GM18517 (cell line): ENCODE data around the gene NAGK.
A peak's percentile ranks its signal among the peaks of the same experiment; 100 is the strongest.
"Not testable (repeated sequence)": the region's sequence is repeated elsewhere in the genome, so short reads cannot be mapped to it uniquely, and the experiment has no call there.

Experiments used
- ATAC-seq: cut with Tn5 transposase; IDR thresholded peaks from one replicate; pipeline ENCODE4 v1.9.1; 2021; ENCODE audit warnings: mild to moderate bottlenecking, moderate library complexity; ENCODE audit not compliant: unreplicated experiment

Gene NAGK

DNA sequence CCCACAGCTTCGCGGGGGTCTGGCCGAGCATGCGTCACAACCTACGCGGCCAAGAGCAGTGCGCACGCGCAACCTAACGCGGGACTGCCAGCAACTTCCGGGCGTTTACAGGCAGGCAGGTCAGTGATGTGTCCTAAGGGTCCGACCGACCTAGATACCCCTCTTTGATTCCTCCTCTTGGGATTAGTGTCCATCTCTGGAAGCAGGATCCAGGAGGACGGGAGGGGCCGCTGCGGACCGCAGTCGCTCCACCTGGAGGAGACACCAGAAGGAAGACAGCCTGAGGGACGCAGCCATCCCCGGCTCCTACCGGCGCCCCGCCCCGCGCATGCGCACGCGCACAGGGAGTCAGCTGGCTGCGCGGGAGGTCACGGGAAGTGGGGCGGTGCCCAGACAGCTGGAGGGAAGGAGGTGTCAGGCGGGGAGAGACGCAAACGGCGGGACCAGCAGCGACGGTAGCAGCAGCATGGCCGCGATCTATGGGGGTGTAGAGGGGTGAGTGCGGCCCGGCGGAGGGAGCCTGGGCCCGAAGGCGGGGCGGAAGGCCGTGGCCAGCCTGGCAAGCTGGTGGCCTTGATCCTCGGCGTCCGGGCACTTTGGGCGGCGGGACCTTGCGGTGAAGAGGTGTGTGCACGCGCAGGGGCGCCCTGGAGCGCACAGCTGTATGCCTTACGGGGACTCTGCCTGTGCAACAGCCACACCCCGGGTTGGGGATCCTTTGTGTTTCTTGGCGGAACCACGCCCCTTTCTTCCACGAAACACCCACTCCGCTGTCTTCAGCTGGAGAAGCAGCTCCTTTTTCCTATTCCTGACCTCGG, at the start of gene NAGK:
TSS of gene NAGK (plus strand) at position 431 of the 818 bp plus-strand sequence. CDS start at position 467, 36 bp downstream.
- peak; percentile 58 for ATAC-seq

DNA sequence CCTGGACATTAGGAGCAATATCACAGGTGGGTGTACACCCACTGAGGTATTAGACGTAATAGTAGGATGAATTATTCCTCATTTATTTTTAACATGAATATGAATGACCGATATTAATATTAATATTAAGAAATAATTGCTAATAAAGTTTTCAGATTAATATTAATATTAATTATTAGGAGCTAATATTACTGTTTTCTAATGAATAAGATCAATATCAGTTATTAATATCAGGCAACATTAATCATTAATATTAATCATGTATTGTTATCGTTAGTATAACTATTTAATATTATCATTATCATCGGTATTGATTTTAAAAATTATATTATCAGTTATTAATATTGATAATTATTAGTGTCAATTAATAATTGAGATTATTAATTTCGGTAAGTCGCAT, 48.5 kb upstream of the NAGK start:
- not testable (repeated sequence) for ATAC-seq

DNA sequence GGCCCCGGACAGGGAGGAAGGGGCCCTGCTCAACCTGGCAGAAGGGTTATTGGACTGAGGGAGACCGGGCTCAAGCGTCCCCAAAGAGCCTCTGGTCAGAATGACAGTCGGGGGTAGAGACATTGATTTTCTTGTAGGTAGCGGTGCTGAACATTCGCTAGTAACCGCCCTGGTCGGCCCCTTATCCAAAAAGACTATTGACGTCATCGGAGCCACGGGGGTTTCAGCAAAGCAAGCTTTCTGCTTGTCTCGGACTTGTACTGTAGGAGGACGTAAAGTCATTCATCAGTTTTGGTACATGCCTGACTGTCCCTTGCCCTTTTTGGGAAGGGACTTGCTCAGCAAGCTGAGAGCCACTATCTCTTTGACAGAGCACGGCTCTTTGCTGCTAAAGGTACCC, 47.1 kb upstream of the NAGK start:
- ATAC-seq, result not testable (repeated sequence)

DNA sequence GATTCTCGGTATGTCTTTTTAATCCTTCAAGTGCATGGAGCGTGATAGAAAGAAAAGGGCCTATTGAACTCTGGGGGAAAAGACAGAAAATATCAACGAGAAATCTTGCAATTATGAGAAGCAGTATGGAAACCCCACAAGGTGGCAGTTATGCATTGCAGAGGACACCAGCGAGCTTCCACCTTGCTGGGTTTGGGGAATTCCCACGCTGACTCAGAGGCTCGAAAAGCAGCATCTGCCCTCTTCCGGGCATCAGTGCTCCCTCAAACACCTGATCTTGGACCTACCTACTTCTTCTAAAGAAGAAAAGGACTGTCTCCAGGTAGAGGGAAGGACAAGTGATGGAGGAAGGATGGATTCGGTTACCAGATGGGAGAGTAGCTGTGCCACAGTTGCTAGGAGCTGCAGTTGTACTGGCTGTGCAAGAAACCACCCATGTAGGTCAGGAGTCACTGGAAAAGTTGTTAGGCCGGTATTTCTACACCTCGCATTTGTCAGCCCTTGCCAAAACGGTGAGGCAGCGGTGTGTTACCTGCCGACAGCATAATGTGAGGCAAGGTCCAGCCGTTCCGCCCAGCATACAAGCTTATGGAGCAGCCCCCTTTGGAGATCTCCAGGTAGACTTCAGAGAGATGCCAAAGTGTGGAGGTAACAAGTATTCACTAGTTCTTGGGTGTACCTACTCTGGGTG, 44.8 kb upstream of the NAGK start:
- ATAC-seq, result not testable (repeated sequence)

DNA sequence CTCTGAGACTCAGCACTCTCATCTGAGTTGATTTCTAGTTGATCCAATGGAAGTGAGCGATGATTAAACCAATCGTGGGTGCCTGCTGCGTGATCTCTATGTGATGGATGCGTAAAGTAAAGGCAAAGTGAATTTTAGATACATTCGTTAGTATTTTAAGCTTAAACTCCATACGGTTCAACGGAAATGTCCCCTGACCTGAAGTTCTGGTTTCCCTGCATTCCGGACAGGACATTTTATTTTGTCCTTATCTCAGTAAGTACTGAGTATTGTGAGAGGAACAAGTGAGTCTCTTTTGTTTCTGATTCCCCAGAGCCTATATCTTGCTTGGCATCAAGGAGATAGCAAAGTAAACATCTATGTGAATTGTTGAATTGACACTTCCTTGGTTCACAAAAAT, 32.2 kb upstream of the NAGK start:
- ATAC-seq, result not testable (repeated sequence)

DNA sequence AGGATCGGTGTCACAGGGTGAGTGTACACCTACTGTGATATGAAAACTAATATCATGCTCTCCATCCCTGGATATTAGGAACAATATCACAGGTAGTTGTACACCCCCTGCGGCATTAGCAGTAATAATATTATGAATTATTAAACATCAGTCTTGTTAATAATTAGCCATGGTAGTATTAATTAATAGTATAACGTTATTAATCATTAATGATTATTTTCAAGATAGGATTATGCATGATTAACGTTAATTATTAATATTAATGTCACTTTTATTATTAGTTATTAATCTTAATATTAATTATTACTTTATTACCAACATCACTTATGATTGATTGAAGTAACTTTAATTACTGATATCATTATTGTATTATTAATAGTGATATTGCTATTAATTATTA, 26.2 kb upstream of the NAGK start:
- no peak for ATAC-seq

DNA sequence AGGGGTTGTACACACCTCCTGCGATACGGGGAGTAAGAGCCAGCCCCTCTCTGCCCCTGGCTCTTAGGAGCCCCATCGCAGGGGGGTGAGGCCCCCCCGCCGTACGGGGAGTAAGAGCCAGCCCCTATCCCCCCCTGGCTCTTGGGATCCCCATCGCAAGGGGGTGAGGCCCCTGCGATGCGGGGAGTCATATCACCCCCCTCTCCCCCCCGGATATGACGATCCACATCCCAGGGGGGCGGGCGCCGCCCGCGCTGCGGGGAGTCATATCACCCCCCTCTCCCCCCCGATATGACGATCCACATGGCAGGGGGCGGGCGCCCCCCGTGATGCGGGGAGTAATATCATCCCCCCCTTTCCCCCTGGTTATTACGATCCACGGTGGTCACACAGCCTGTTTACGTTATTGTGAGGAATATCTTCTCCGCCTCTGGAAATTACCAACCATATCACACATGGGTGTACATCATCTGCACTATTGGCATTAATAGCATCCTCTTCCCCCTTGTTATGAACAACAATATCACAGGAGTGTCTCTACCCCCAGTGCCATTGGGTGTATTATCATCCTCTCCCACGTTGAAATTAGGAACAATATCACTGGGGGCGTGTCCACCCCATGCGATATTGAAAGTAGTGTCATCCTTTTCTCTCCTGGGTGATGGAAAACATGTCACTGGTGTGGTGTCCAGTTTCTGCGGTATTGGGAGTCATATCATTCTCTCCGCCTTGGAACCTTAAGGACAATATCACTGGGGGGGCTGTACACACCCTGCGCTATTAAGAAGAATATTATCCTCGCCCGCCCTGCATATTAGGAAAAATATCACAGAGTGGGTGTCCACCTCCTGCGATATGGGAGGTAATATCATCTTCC, 24.7 kb upstream of the NAGK start:
- no peak for ATAC-seq

DNA sequence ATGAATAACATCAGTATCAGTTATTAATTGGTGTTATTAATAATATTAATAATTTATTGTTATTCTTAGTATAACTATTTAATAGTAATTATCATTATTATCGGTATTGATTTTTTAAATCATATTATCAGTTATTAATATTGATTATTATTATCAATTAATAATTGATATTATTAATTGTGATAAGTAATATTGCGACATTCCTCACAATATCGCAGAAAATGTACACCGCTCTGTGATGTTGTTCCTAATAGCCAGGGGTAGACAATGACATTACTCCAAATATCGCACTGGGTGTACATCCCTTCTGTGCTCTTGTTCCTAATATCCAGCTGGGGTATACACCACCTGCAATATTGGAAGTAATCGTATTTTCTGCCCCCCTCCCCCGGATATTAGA, 23.3 kb upstream of the NAGK start:
- ATAC-seq, result no peak

DNA sequence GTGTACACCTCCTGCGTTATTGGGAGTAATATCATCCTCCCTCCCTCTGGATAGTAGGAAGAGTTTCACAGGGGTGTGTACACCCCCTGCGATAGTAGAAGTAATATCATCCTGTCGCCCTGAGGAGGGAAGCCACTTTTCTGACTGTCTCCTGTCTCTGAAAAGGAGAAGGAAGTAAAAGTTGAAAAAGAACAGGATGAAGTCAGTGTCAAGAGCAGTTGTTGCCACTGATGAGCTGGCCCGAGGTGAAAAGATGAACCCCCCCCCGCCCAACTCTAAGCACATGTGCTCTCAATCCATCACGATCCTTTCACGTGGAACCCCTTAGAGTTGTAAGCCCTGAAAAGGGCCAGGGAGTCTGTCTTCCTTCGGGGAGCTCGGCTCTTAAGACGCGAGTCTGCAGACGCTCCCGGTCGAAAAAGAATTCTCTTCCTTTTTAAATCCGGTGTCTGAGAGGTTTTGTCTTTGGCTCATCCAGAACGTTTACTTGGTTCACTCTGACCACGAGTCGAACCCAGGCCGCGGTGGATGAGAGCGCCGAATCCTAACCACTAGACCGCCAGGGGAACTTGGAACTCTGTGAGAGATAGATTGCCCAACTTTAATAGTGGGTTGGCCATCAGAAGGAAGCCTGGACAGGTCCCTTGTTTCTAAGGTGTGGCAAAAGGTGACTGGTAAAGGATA, 22.4 kb upstream of the NAGK start:
- ATAC-seq, result no peak

DNA sequence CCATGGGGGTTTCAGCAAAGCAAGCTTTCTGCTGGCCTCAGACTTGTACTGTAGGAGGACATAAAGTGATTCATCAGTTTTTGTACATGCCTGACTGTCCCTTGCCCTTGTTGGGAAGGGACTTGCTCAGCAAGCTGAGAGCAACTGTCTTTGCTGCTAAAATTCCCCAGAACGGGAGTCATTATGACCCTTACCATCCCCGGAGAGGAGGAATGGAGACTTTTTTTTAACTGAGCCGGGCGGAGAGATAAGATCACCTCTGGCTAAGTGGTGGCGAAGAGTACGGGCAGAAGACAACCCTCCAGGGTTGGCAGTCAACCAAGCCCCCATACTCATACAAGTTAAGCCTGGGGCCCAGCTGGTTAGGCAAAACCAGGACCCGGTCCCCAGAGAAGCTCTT, 20.4 kb upstream of the NAGK start:
- ATAC-seq, result no peak

DNA sequence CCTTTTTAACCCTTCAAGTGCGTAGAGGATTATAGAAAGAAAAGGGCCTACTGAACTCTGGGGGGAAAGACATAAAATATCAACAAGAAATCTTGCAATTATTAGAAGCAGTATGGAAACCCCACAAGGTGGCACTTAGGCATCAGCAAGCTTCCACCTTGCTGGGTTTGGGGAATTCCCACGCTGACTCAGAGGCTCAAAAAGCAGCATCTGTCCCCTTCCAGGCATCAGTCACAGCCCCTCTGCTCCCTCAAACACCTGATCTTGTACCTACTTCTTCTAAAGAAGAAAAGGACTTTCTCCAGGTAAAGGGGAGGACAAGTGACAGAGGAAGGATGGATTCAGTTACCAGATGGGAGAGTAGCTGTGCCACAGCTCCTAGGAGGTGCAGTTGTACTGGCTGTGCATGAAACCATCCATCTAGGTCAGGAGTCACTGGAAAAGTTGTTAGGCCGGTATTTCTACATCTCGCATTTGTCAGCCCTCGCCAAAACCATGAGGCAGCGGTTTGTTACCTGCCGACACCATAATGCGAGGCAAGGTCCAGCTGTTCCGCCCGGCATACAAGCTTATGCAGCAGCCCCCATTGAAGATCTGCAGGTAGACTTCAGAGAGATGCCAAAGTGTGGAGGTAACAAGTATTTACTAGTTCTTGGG, 18.6 kb upstream of the NAGK start:
- not testable (repeated sequence) for ATAC-seq

DNA sequence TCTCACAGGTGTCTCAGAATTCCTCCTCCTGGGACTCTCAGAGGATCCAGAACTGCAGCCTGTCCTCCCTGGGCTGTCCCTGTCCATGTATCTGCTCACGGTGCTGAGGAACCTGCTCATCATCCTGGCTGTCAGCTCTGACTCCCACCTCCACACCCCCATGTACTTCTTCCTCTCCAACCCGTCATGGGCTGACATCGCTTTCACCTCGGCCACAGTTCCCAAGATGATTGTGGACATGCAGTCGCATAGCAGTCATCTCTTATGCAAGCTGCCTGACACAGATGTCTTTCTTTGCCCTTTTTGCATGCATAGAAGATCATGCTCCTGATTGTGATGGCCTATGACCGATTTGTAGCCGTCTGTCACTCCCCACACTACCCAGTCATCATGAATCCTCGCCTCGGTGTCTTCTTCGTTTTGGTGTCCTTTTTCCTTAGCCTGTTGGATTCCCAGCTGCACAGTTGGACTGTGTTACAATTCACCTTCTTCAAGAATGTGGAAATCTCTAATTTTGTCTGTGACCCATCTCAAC, 13.2 kb upstream of the NAGK start:
- not testable (repeated sequence) for ATAC-seq

DNA sequence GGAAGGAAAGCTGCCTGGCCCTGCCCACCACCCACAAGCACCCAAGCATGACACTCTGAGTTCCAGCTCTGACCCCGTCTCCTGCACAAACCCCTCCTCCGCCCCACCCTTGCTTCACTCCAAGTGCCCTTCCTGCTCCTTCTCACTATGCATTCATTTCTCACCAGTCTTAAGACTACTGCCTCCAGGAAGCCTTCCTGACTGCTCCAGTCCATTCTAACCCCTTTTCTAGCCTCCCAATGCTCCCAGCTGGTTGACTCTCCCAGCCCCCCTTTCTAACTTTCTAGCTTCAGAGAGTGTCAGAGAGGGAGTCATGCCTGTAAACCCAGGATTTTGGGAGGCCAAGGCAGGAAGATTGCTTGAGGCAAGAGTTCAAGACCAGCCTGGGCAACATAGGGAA, 8.2 kb upstream of the NAGK start:
- ATAC-seq, result no peak

DNA sequence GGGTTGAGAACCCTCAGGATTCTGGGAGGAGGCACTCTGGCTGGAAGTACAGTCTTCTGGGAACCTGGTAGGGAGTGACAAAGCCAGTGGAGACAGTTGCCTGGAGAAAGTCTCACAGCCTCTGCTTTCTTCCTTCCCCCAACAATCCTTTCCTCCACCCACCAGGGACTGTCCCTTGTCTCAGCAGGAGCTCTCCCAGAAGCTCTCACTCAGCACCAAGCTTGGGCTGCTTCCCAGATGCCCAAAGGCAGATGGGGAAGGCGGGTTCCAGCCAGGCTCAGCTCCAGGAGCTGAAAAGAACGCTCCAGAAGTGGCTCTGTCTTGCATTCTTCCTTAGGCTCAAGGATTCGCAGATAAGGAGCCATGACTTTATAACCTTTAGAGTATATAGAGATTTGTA, 7.6 kb upstream of the NAGK start:
- ATAC-seq, result no peak

DNA sequence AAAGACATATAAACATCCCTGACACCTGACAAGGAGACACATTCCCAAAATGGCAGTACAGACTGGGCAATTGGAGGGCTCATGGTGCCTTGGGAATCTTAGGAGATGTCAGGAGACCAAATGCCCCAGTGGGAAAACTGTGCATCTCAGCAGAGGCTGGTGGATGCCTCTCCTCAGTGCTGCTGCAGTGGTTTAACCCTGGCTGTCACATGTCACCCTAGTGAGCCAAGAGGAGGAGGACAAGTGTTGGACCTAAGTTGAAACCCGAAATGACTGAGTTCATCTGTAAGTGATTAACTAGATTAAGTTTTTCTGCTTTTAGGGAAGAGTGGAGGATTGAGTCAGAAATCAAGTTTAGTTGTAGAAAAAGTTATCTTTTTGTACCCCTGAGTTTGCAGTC, 5.2 kb upstream of the NAGK start:
- no peak for ATAC-seq

DNA sequence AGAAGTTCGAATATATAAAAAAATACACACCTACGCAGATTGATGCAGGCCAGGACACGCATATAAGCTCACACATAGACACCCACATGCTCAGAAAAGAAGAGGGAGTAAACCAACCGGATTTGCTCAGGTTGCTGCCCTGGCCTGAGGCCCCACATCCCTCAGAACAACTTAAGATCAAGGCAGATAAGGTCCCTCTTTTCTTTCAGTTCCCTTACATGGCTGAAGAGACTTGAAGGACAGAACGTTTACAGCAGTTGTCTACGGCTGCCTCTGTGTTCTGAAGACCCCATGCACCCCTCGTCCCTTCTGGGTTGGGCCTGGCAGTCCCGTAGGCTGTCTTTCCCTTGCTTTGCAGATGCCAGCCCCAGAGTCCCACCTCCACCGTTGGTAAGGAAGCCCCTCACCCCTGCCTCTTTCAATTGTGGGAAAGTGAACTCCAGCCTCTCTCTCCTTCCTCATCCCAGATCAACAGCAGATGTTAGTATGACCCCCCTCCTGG, 4.3 kb upstream of the NAGK start:
- no peak for ATAC-seq

DNA sequence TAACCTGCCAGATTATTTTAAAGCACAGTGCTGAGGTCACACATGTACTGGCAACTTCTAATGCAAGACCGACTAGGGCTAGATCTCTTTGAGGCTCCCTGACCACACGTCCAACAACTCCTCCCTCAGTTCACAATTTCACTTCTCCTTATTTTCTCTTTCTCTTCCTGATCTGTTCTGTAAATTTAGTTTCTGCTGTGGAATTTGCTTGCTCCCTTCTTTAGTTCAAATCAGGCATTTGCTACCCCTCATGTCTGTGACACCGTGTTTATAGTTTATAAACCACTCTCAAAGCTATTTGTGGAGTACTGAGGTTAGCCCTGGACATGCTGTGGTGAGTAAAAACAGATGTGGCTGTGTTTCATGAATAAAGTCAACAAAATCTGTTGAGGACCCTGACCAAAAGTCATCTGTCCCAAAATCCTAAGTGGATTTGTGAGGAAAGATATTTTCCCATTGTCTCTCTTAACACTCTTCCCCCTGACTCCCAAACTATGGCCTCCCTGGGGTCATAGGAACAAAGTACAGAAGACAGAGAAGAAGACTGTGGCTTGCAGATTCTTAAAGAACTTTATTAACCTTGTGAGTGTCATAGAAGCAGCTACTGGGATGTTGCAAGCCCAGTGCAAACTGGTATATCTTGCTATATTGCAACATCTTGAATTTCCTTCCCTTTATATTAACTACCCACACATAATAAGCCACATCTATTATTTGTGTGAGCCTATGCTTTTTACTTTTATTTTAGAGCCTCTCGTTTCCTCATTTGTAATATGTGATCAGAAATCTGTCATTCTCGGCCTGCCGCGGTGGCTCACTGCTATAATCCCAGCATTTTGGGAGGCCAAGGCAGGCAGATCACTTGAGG, 3.5 kb upstream of the NAGK start:
- peak; percentile 19 for ATAC-seq

DNA sequence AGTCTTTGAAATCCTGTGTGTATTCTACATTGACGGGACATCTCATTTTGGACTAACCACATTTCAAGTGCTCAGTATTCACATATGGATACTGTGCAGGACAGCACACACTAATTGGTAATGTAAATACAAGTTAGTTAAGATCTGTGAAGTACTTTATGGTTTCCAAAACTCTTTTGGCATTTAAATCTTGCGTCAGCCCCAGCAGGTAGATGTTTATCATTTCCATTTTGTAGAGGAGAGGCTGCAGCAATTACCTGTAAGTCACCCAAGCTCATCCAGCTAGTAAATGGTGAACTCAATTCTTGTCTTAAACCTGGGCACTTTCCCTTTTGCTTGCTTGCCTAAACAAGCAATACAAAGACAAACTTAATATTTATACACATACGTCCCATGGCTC, 1.6 kb upstream of the NAGK start:
- ATAC-seq, result no peak
